Measurements from ENCODE around the gene DNASE2. TPM values are rescaled to one million over a fixed set of nuclear protein-coding genes. Genes with fewer than 3 reads are reported as not detected.

Gene DNASE2
- polyA plus RNA-seq, 2 donors: 7.8 to 15.9 TPM

DNA sequence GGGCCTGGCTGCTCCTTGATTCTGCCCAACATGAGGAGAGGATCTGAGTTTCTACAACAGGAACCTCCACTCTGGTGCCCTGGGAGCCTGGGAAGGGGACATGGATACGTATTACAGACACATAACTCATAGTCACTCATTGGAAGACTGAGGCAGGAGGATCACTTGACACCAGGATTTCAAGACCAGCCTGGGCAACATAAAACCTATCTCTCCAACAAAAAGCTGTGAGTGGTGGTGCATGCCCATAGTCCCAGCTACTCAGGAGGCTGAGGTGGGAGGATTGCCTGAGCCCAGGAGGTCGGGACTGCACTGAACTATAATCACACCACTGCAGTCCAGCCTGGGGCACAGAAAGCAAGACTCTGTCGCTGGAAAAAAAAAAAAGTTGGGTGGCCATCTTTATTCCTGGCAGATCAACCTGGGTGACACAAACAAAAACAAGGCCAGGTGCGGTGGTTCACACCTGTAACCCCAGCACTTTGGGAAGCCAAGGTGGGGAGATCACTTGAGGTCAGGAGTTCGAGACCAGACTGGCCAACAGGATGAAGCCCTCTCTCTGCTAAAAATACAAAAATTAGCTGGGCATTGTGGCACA is 6.9 kb upstream of the DNASE2 start:
- 74 to 78% methylated on average over 5 of the region's 5 CpGs for WGBS, 2 donors
- Histone ChIP-seq H3K27ac (ENCODE audit: low read depth in 2 of 2, low read length in 1 of 2) (no peak overlapping the region), H3K4me3 (ENCODE audit: low read depth in 1 of 2, low read length in 2 of 2) (no peak overlapping the region), H3K4me1 (ENCODE audit: control insufficient read depth in 2 of 2, insufficient read depth in 2 of 2, low read length in 1 of 2) (peaks cover 6 to 16% of the 10 kb centered on the region in 2 donors), H3K27me3 (ENCODE audit: control insufficient read depth in 1 of 2, insufficient read depth in 2 of 2, low read length in 2 of 2) (no peaks in the 10 kb centered on the region), H3K36me3 (ENCODE audit: control insufficient read depth in 2 of 2, insufficient read depth in 2 of 2, low read length in 1 of 2) (peaks cover 0 to under 1% of the 10 kb centered on the region in 2 donors), H3K9me3 (ENCODE audit: control insufficient read depth in 2 of 2, insufficient read depth in 1 of 2, low read depth in 1 of 2, low read length in 1 of 2) (peaks cover 0 to 14% of the 10 kb centered on the region in 2 donors)

DNA sequence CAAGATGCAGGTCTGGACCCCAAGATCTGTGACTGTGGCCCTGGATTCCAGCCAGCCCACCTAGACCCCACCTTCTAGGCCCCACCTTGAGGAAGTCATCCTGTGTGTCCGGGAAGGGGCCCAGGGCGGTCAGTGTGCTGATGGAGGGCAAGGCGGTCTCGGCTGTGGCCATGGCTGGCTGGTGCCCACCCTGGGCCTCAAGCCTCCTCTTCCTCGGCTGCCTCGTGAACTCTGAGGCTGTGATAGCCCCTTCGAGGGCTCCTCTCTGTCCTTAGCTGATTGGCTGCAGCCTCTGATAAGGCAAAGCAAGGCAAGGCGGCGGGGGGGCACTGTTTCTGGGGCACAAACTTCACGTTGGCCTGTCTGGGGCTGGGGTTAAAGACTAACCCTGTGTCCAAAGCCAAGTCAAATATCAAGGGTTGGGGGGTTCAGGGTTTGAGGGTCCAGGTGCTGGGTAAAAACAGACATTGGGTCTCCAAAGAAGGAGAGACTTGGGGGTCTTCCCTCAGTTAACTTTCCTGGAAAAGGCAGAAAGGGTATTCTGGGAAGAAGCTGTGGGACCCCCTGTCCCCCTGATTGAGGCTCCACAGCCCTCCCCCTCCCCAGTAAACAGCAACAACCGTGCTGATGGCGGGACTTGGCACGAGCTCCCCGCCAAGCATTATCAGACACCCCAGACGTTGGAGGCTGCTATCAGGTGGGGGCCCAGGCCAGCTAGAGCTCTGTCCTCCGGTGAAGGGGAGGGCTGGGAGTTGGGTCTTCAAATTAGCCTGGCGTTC is 5.9 kb upstream of the DNASE2 start, which contains the start of gene KLF1:
Gene KLF1, minus strand, starts transcription at position 233 of the 779 bp plus-strand sequence. Its CDS starts 61 bp downstream, at position 172.
- Histone ChIP-seq H3K36me3 (ENCODE audit: control insufficient read depth in 2 of 2, insufficient read depth in 2 of 2, low read length in 1 of 2) (no peaks in the 10 kb centered on the region), H3K4me3 (ENCODE audit: low read depth in 1 of 2, low read length in 2 of 2) (peak within 1 kb of the TSS in 1 of 2 donors; percentile 37), H3K27ac (ENCODE audit: low read depth in 2 of 2, low read length in 1 of 2) (no peak within 1 kb of the TSS), H3K27me3 (ENCODE audit: control insufficient read depth in 1 of 2, insufficient read depth in 2 of 2, low read length in 2 of 2) (no peaks in the 10 kb centered on the region), H3K9me3 (ENCODE audit: control insufficient read depth in 2 of 2, insufficient read depth in 1 of 2, low read depth in 1 of 2, low read length in 1 of 2) (peaks cover 0 to 14% of the 10 kb centered on the region in 2 donors), H3K4me1 (ENCODE audit: control insufficient read depth in 2 of 2, insufficient read depth in 2 of 2, low read length in 1 of 2) (peaks cover 6 to 16% of the 10 kb centered on the region in 2 donors)
- 75% methylated on average over 17 of the region's 17 CpGs for WGBS, 2 donors

- H3K27me3 ChIP-seq (ENCODE audit: control insufficient read depth in 1 of 2, insufficient read depth in 2 of 2, low read length in 2 of 2): no peaks in the 10 kb centered on the region
- 79 to 80% methylated on average over 5 of the region's 5 CpGs for WGBS, 2 donors
- H3K4me1 ChIP-seq (ENCODE audit: control insufficient read depth in 2 of 2, insufficient read depth in 2 of 2, low read length in 1 of 2): peaks cover 6 to 11% of the 10 kb centered on the region in 2 donors
- H3K36me3 ChIP-seq (ENCODE audit: control insufficient read depth in 2 of 2, insufficient read depth in 2 of 2, low read length in 1 of 2): no peaks in the 10 kb centered on the region
- H3K27ac ChIP-seq (ENCODE audit: low read depth in 2 of 2, low read length in 1 of 2): no peak overlapping the region
- H3K9me3 ChIP-seq (ENCODE audit: control insufficient read depth in 2 of 2, insufficient read depth in 1 of 2, low read depth in 1 of 2, low read length in 1 of 2): peaks cover 0 to 14% of the 10 kb centered on the region in 2 donors
- H3K4me3 ChIP-seq (ENCODE audit: low read depth in 1 of 2, low read length in 2 of 2): no peak overlapping the region
Measured at GRCh38 chr19:12886651-12886968, 5.4 kb upstream of the DNASE2 start.

DNA sequence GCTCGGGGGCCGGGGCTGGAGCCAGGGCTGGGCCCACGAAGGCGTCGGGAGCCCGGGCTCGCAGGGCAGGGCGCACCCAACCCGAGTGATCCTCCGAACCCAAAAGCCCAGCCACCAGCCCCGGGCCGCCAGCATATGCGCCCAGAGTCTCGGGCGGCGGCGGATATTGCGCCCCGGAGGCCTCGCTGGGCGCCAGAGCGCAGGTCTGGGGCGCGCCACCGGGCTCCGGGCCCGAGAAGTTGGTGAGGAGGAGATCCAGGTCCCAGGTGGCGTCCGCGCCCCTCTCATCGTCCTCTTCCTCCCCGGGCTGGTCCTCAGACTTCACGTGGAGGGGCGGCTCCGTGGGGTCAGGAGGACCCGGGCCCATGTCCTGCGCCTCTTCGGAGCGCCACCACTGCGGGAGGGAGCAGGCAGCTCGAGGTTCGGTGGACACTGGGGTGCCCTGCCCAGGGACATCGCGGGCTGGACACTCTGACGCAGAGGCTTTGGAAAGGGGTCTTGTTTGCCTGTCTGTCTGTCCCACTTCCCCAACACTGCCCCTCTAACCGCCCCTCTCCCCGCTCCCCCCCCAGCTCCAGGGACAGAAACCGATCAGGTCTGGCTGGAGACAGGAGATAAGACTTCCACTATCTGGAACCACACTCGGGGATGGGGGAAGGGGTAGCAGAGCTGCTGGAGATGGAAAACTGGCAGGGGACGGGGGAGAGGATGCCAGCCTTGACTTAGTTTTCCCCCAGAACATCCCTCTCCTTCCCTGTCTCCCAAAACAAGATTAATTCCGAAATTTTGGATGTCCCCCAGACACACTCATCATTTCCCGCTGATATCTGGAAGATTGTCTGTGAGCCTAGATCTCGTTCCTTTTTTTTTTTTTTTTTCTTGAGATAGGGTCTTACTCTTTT is 4.8 kb upstream of the DNASE2 start:
- Histone ChIP-seq H3K36me3 (ENCODE audit: control insufficient read depth in 2 of 2, insufficient read depth in 2 of 2, low read length in 1 of 2) (no peaks in the 10 kb centered on the region), H3K27me3 (ENCODE audit: control insufficient read depth in 1 of 2, insufficient read depth in 2 of 2, low read length in 2 of 2) (no peaks in the 10 kb centered on the region), H3K4me1 (ENCODE audit: control insufficient read depth in 2 of 2, insufficient read depth in 2 of 2, low read length in 1 of 2) (peaks cover 4 to 9% of the 10 kb centered on the region in 2 donors), H3K9me3 (ENCODE audit: control insufficient read depth in 2 of 2, insufficient read depth in 1 of 2, low read depth in 1 of 2, low read length in 1 of 2) (peaks cover 0 to 14% of the 10 kb centered on the region in 2 donors), H3K4me3 (ENCODE audit: low read depth in 1 of 2, low read length in 2 of 2) (peak overlapping the region; percentile 30 to 37), H3K27ac (ENCODE audit: low read depth in 2 of 2, low read length in 1 of 2) (peak overlapping the region in 1 of 2 donors; percentile 42)
- 8% methylated on average over 43 to 53 of the region's 53 CpGs for WGBS, 2 donors

GRCh38 chr19:12884926-12885748 is 3.9 kb upstream of the DNASE2 start:
- H3K9me3 ChIP-seq (ENCODE audit: control insufficient read depth in 2 of 2, insufficient read depth in 1 of 2, low read depth in 1 of 2, low read length in 1 of 2): peaks cover 0 to 14% of the 10 kb centered on the region in 2 donors
- H3K4me1 ChIP-seq (ENCODE audit: control insufficient read depth in 2 of 2, insufficient read depth in 2 of 2, low read length in 1 of 2): peaks cover 4 to 10% of the 10 kb centered on the region in 2 donors
- H3K27ac ChIP-seq (ENCODE audit: low read depth in 2 of 2, low read length in 1 of 2): peak overlapping the region in 1 of 2 donors; percentile 42
- no peaks in the 10 kb centered on the region for H3K36me3 ChIP-seq (ENCODE audit: control insufficient read depth in 2 of 2, insufficient read depth in 2 of 2, low read length in 1 of 2)
- H3K27me3 ChIP-seq (ENCODE audit: control insufficient read depth in 1 of 2, insufficient read depth in 2 of 2, low read length in 2 of 2): no peaks in the 10 kb centered on the region
- H3K4me3 ChIP-seq (ENCODE audit: low read depth in 1 of 2, low read length in 2 of 2): peak overlapping the region; percentile 30 to 37
- 3% methylated on average over 61 to 73 of the region's 73 CpGs for WGBS, 2 donors

GRCh38 chr19:12884627-12884925 is 3.3 kb upstream of the DNASE2 start:
- Histone ChIP-seq H3K9me3 (ENCODE audit: control insufficient read depth in 2 of 2, insufficient read depth in 1 of 2, low read depth in 1 of 2, low read length in 1 of 2) (peaks cover 0 to 14% of the 10 kb centered on the region in 2 donors), H3K4me3 (ENCODE audit: low read depth in 1 of 2, low read length in 2 of 2) (peak overlapping the region in 1 of 2 donors; percentile 30), H3K36me3 (ENCODE audit: control insufficient read depth in 2 of 2, insufficient read depth in 2 of 2, low read length in 1 of 2) (no peaks in the 10 kb centered on the region), H3K27ac (ENCODE audit: low read depth in 2 of 2, low read length in 1 of 2) (no peak overlapping the region), H3K4me1 (ENCODE audit: control insufficient read depth in 2 of 2, insufficient read depth in 2 of 2, low read length in 1 of 2) (peaks cover 4 to 10% of the 10 kb centered on the region in 2 donors), H3K27me3 (ENCODE audit: control insufficient read depth in 1 of 2, insufficient read depth in 2 of 2, low read length in 2 of 2) (no peaks in the 10 kb centered on the region)
- WGBS, 2 donors: 68 to 75% methylated on average over 12 of the region's 12 CpGs

DNA sequence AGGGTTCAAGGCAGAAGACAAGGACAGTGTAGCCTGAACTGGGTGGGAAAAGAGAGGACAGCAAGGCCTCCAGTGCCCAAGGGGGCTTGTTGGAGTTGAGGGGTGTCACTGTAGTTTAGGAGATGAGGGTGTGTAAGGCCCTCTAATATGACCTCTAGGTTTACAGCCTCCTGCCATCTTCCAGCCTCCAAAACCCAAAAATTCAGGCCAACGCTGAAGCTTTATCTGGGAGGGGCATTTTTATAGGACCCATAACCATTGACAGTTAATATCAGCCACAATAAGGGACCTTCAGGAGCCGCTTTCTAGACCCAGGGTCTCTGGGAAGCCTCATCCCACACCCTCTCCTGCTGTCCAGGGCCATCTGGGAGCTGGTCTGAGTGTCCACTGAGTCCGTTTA is 3.0 kb upstream of the DNASE2 start:
- H3K9me3 ChIP-seq (ENCODE audit: control insufficient read depth in 2 of 2, insufficient read depth in 1 of 2, low read depth in 1 of 2, low read length in 1 of 2): peaks cover 0 to 14% of the 10 kb centered on the region in 2 donors
- H3K27ac ChIP-seq (ENCODE audit: low read depth in 2 of 2, low read length in 1 of 2): no peak overlapping the region
- H3K4me3 ChIP-seq (ENCODE audit: low read depth in 1 of 2, low read length in 2 of 2): no peak overlapping the region
- no peaks in the 10 kb centered on the region for H3K27me3 ChIP-seq (ENCODE audit: control insufficient read depth in 1 of 2, insufficient read depth in 2 of 2, low read length in 2 of 2)
- peaks cover 4 to 10% of the 10 kb centered on the region in 2 donors for H3K4me1 ChIP-seq (ENCODE audit: control insufficient read depth in 2 of 2, insufficient read depth in 2 of 2, low read length in 1 of 2)
- WGBS, 2 donors: 96% methylated on average over 3 of the region's 3 CpGs
- H3K36me3 ChIP-seq (ENCODE audit: control insufficient read depth in 2 of 2, insufficient read depth in 2 of 2, low read length in 1 of 2): no peaks in the 10 kb centered on the region

GRCh38 chr19:12882589-12882988 is 1.3 kb upstream of the DNASE2 start:
- WGBS, 2 donors: 88 to 93% methylated on average over 3 of the region's 3 CpGs
- Histone ChIP-seq H3K27ac (ENCODE audit: low read depth in 2 of 2, low read length in 1 of 2) (no peak overlapping the region), H3K27me3 (ENCODE audit: control insufficient read depth in 1 of 2, insufficient read depth in 2 of 2, low read length in 2 of 2) (no peaks in the 10 kb centered on the region), H3K36me3 (ENCODE audit: control insufficient read depth in 2 of 2, insufficient read depth in 2 of 2, low read length in 1 of 2) (peaks cover 0 to 7% of the 10 kb centered on the region in 2 donors), H3K9me3 (ENCODE audit: control insufficient read depth in 2 of 2, insufficient read depth in 1 of 2, low read depth in 1 of 2, low read length in 1 of 2) (peaks cover 0 to 14% of the 10 kb centered on the region in 2 donors), H3K4me1 (ENCODE audit: control insufficient read depth in 2 of 2, insufficient read depth in 2 of 2, low read length in 1 of 2) (peaks cover 4 to 10% of the 10 kb centered on the region in 2 donors), H3K4me3 (ENCODE audit: low read depth in 1 of 2, low read length in 2 of 2) (no peak overlapping the region)

Data from esophagus (tissue), 2 donors.